ENCODE data around the gene FCER1G. TPM values are rescaled to one million over a fixed set of nuclear protein-coding genes. Genes with fewer than 3 reads are reported as not detected.

FCER1G gene
- total RNA-seq, 4 donors from 2014 or later = 1.6 to 50.4 (median 25.4) TPM

DNA sequence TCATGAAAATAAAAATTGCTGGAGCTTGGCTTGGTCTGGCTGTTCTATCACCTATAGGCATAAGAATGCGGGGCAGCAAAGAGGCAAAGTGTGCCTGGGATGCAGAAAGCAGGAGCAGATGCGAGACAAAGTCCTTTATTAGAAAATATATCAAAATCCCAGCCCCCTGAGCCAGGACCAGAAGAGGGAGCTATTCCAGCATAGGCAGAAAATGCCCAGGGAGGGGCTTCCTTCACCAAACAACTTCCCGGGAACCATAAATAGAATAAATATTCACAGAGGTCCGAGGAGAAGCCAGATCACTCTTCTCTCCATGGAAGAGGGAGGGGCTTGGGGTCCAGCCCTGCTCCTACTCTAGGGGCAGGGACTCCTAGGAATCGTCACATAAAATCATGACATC lies 43.9 kb upstream of the FCER1G start:
- no peaks in the 10 kb centered on the region for H3K9me3 ChIP-seq
- no peak overlapping the region for H3K4me3 ChIP-seq
- peak overlapping the region in 2 of 4 donors; percentile 45 to 54 for H3K27ac ChIP-seq
- TF ChIP-seq, protein P1, sequence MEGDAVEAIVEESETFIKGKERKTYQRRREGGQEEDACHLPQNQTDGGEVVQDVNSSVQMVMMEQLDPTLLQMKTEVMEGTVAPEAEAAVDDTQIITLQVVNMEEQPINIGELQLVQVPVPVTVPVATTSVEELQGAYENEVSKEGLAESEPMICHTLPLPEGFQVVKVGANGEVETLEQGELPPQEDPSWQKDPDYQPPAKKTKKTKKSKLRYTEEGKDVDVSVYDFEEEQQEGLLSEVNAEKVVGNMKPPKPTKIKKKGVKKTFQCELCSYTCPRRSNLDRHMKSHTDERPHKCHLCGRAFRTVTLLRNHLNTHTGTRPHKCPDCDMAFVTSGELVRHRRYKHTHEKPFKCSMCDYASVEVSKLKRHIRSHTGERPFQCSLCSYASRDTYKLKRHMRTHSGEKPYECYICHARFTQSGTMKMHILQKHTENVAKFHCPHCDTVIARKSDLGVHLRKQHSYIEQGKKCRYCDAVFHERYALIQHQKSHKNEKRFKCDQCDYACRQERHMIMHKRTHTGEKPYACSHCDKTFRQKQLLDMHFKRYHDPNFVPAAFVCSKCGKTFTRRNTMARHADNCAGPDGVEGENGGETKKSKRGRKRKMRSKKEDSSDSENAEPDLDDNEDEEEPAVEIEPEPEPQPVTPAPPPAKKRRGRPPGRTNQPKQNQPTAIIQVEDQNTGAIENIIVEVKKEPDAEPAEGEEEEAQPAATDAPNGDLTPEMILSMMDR (IDR thresholded peaks at IDR 0.05) = no peak
- TF ChIP-seq POLR2A (IDR thresholded peaks at IDR 0.05) = no peak
- intact Hi-C loops (cut with DNase I) = no loop called here
- peaks cover 17 to 68% (median 28%) of the 10 kb centered on the region in 3 donors for H3K4me1 ChIP-seq
- no peak for DNase-seq
- H3K36me3 ChIP-seq = peaks cover 14 to 74% (median 35%) of the 10 kb centered on the region in 3 donors
- 50 to 70% methylated on average over 4 to 5 of the region's 5 CpGs for WGBS, 2 donors
- no peaks in the 10 kb centered on the region for H3K27me3 ChIP-seq

DNA sequence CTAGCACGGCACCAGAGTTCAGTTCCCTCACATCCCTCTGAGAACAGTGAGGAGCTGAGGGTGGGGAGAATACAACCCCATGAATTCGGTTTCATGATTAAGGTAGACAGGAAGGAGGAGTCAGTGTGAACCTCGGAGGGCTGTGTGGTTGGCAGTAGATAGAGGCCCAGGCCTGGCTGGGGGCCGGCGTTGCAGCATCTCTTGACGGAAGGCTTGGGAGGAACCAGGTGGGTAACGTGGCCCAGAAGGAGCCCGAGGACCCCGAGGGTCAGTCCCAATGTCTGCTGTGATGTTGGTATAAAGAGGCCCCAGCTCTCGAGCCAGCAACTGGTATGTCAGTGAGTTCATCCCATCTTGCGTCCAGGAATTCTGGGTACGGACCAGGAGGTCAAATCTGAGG lies 43.4 kb upstream of the FCER1G start:
- Histone ChIP-seq H3K27ac (peak overlapping the region in 2 of 4 donors; percentile 45 to 54), H3K9me3 (no peaks in the 10 kb centered on the region), H3K36me3 (peaks cover 14 to 74% (median 35%) of the 10 kb centered on the region in 3 donors), H3K4me3 (no peak overlapping the region), H3K27me3 (no peaks in the 10 kb centered on the region), H3K4me1 (peaks cover 22 to 70% (median 33%) of the 10 kb centered on the region in 3 donors)
- no peak for DNase-seq
- no peak for TF ChIP-seq POLR2A (IDR thresholded peaks at IDR 0.05)
- TF ChIP-seq, protein P1 (IDR thresholded peaks at IDR 0.05) = no peak
- intact Hi-C loops (cut with DNase I) = no loop called here
- 82% methylated on average over 11 to 12 of the region's 12 CpGs for WGBS, 2 donors

DNA sequence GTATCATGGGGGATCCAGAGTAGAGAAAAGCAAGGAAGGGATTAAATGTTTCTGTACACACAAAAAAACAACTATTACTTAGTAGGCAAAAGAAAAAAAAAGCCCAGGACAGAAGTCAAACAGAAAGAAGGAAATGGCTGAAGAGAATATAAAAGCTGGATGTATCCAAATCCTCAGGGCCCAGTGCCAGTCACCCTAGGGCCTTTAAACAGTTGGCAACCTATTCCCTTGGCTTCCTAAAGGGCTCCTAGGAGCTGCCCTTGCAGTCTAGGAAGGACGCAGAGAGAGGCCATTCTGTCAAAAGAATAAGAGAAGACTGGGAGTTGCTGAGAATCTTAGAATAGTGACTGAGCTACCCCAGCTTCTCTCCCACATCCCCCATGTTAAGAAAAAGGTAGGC lies 42.7 kb upstream of the FCER1G start:
- Histone ChIP-seq H3K36me3 (peaks cover 14 to 74% (median 35%) of the 10 kb centered on the region in 3 donors), H3K9me3 (no peaks in the 10 kb centered on the region), H3K4me1 (peaks cover 20 to 66% (median 27%) of the 10 kb centered on the region in 3 donors), H3K27me3 (no peaks in the 10 kb centered on the region), H3K27ac (peak overlapping the region in 3 of 4 donors; percentile 22 to 65 (median 54)), H3K4me3 (no peak overlapping the region)
- DNase-seq = no peak
- intact Hi-C loops (cut with DNase I) = no loop called here
- TF ChIP-seq POLR2A (IDR thresholded peaks at IDR 0.05) = no peak
- TF ChIP-seq, protein P1 (IDR thresholded peaks at IDR 0.05) = no peak
- 30 to 50% methylated on average over 1 of the region's 1 CpG for WGBS, 2 donors

DNA sequence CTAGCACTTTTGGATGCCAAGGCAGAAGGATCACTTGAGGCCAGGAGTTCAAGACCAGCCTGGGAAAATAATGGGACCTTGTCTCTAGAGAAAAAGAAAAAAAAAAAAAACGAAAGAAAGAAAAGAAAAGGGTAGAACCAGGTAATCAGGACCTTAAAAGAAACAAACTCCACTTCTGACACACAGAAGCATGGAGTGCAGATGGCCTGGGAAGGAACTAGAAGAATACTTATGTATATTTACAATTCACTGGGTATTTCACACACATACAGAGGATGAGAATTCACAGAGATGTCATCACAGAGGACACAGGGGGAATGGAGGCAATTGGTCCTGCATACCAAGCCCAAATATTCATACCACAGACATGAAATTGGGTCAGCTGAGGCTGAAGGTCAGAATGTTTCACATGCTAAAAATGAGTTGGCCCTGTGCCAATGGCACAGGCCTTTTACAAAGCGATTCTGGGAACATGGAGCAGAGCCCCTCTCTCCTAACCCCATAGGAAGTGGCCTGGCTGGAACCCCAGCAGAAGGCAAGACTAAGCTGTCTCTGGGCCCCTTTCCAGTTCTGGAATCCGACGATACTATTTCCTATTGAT lies 42.2 kb upstream of the FCER1G start:
- Histone ChIP-seq H3K36me3 (peaks cover 14 to 74% (median 35%) of the 10 kb centered on the region in 3 donors), H3K27ac (peak overlapping the region in 3 of 4 donors; percentile 54 to 66 (median 65)), H3K9me3 (no peaks in the 10 kb centered on the region), H3K4me3 (no peak overlapping the region), H3K27me3 (no peaks in the 10 kb centered on the region), H3K4me1 (peaks cover 15 to 66% (median 25%) of the 10 kb centered on the region in 3 donors)
- TF ChIP-seq POLR2A (IDR thresholded peaks at IDR 0.05) = no peak
- TF ChIP-seq, protein P1 (IDR thresholded peaks at IDR 0.05) = no peak
- intact Hi-C loops (cut with DNase I) = no loop called here
- 46 to 51% methylated on average over 4 of the region's 4 CpGs for WGBS, 2 donors
- no peak for DNase-seq

DNA sequence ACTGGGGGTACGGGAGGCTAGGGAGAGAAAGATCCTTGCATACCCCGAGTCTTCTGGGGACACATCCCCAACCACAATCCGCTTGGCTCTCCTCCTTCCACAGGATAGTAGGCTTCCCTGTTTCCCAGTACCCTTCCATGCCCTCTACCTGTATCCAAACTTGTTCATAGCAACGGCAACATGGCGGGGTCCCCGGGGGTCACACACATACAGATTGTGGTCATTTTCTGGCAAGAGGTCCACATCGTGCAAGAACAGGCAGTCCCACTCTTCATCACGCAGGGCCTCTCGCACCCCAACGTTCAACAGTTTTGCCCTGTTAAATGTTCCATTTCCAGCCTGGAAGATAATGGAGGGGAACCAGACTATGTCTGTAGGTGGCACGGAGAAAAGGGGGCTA lies 41.4 kb upstream of the FCER1G start:
- Histone ChIP-seq H3K27me3 (no peaks in the 10 kb centered on the region), H3K4me3 (no peak overlapping the region), H3K27ac (peak overlapping the region in 3 of 4 donors; percentile 54 to 66 (median 65)), H3K9me3 (no peaks in the 10 kb centered on the region), H3K36me3 (peaks cover 14 to 72% (median 35%) of the 10 kb centered on the region in 3 donors), H3K4me1 (peaks cover 12 to 69% (median 28%) of the 10 kb centered on the region in 3 donors)
- whole genome bisulfite sequencing, 2 donors = 92% methylated on average over 7 to 11 of the region's 11 CpGs
- TF ChIP-seq, protein P1 (IDR thresholded peaks at IDR 0.05) = no peak
- TF ChIP-seq POLR2A (IDR thresholded peaks at IDR 0.05) = no peak
- no peak for DNase-seq
- intact Hi-C loops (cut with DNase I) = no loop called here

Measured in esophagus squamous epithelium (tissue), 5 donors.